UCSD-AML1 (cell line): ENCODE results near the gene SETD1B.
A peak's percentile ranks its signal among the peaks of the same experiment; 100 is the strongest.

Experiments used
- DNase-seq: peaks from one replicate; lab custom pipeline; 2025; ENCODE audit not compliant: unreplicated experiment; lab: John Stamatoyannopoulos, UW

Gene SETD1B

DNA sequence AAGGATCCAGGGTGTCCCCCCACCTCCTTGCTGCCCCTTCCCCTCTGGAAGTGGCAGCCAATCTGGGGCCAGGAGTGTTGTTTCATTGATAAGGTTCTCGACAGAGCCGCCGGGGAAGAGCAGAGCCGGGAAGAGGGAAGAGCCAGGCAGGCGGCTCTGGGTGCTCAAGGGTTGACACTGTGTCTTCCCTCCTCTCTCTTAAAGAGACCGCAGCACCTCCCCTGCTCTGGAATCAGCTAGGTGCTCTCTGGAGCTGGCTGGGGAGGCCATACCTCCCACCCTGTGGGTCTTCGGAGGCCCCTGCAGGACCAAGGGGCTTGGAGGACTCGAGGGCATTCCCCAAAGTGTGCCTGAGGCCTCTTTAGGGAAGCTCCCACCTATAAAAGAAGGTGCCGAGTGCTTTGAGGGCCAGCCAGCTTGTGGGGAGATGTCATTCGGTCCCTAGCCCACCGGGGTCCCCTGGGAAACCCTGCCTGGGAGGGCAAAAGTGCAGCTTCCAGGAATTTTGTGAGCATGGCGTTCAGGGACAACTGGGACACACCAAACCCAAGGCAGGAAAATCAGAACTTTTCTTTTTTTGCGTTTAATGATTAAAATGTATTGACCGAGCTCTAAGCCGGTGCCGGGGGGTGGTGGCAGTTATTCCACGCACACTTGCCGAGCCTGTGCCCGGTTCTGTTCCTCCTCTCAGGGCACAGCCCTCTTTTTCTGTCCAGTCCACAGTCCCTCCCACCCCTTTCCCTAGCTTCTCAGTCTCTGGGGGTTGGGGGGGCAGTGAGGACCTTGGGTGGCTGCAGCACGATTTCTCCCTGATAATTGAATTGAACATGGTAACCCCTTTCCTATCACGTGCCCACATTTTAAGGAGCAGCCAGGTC, 3.0 kb downstream of the SETD1B start:
- no peak for DNase-seq

DNA sequence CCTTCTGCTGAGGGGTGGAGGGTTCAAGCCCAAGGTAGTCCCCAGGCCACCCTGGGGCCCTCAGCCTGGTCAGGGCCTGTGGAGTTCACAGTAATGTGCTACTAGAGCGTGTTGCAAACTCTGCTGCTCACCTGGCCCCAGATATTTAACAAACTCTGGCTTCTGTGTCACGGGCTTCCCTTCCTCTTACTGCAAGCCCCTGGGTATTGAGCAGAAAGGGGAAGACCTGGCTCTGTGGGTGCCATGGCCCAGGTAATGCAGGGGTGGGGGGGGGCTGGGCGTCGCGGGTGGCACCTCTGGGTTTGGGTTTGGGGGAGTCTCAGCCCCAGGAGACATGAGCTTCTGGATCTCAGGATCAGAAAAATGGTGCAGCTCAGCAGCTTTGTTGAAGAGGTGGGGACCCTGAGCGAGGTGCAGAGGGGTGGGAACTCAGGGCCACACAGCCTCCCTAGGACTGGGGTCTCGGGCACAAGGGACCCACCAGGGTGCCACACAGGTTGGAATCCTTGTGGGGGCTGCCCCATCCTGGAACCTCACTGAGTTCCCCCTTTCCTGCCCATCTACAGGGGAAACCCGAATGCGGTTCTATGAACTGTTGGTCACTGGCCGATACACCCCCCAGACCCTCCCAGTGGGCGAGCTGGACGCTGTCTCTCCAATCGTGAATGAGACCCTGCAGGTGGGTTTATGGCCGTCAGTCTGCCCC, 4.0 kb downstream of the SETD1B start:
- DNase-seq, result no peak

DNA sequence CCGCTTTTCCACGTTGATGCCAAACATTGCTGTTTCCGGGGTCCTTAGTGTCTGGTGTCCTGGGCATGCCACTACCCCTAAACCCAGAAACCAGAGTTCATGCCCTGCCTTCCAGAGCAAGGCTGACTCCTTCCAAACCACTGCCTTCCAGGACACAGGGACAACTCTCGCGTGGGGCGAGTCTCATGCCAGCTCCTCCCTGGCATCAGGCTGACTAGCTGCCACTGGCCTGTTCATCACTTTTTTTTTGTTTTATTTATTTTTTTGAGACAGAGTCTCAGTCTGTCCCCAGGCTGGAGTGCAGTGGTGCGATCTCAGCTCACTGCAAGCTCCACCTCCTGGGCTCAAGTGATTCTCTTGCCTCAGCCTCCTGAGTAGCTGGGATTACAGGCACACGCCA, 4.8 kb downstream of the SETD1B start:
- DNase-seq, result no peak

DNA sequence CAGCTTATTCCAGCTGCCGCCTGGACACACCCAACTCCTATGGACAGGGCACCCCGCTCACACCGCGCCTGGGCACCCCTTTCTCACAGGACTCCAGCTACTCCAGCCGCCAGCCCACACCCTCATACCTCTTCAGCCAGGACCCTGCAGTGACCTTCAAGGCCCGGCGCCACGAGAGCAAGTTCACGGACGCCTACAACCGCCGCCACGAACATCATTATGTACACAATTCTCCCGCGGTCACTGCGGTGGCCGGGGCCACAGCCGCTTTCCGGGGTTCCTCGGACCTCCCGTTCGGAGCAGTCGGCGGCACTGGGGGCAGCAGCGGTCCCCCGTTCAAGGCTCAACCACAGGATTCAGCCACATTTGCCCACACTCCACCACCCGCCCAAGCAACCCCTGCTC, 5.9 kb downstream of the SETD1B start:
- DNase-seq, result no peak

DNA sequence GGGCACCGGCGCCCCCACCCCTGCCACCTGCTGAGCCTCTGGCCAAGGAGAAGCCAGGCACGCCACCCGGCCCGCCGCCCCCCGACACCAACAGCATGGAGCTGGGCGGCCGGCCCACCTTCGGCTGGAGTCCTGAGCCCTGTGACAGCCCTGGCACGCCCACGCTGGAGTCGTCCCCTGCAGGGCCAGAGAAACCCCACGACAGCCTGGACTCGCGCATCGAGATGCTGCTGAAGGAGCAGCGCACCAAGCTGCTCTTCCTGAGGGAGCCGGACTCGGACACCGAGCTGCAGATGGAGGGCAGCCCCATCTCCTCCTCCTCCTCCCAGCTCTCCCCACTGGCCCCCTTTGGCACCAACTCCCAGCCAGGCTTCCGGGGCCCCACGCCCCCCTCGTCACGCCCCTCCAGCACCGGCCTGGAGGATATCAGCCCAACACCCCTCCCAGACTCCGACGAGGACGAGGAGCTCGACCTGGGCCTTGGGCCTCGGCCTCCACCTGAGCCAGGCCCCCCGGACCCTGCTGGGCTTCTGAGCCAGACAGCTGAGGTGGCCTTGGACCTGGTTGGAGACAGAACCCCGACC, 6.5 kb downstream of the SETD1B start:
- DNase-seq, result no peak

DNA sequence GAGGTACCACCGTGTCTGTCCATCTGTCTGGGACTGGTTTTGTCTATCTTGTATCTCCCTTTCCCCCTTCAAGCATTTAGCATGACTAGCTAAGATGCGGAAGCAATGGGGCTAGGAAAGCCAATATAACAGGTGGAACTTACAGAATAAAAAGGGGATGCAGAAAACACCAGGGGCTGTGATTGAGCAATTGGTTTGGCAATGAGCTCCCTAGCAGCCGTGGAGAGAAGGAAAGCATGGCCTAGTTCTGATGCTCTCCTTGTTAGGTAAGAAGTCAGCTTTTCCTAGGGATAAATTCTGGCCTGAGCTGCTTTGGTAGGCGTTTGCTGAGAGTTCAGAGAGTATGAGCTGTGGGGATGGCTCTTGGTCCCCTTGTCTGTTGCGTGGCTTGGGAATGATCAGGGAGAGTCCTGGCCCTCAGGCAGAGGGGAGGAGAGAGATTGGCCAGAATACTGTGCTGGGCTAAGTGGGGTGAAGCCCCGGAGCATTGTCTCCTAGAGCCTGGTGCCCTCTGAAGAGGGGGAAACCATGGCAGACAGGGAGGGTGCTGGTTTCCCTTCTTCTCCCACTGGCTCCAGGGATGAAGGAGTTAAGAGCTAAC, 7.1 kb downstream of the SETD1B start:
- no peak for DNase-seq

DNA sequence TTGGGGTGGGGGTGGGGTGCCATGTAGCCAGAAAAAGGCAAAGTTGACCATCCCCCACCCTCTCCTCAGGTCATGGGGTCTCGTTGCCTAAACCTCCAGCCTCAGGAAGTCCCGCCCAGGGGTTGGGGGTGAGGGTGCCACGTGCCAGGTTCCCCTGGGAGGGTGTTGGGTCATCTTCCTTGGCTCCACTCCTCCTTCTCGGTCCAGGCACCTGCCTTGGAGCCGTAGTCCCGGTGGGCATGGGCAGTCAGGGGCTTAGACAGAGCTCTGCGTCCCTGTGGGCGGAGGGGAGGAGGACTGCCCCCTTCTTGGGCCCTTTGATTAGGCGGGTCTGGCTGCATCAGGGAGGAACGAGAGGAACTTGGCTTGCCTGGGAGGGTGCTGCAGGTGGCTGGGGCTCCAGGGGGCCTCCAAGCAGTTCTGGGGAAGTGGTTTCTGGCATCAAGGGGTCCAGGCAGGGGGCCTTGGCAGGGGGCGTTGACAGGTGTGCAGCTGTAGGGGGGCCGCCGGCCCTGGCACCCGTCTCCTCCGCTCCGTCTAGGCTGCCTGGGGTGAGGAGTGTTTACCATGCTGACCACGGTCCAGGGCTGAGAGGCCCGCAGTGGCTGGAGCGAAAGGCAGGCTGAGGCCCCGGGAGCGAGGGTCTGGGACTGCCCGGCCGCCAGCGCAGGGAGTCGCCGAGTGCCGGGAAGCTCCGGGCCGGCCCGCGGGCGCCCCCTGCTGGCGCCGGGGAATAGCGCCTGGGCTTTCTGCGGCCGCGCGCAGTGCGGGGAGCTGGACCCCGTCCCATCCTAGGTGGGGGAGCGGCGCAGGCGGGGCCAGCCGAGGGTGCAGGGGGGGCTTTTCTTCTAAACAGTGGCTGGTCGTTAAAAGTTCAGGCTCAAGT, 7.9 kb downstream of the SETD1B start:
- DNase-seq, result peak; percentile 73

DNA sequence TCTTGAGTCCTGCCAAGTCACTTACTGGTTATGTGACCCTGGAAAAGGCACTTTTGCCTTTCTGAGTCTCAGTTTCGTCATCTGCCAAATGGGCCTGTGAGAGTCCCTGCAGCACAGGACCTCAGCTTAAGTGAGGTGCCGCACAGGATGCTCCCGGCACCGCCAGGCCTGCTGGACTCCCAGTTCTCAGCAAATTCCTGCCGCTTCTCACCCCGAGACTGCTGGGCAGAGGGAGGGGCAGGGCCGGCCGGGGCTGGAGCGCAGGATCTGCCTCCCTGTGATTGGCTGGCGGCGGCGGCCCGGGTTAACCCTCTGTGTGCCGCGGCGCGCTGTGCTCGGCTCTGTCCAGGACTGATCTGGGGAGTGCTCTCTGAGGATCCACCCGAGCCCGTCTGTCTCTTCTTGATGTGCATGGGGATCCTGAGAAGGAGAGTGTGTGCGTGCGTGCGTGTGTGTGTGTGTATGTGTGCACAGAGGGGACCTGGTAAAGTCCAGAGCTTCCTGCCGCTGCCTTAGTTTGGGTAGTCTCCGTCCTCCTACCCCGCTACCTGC, 8.6 kb downstream of the SETD1B start:
- DNase-seq, result no peak

DNA sequence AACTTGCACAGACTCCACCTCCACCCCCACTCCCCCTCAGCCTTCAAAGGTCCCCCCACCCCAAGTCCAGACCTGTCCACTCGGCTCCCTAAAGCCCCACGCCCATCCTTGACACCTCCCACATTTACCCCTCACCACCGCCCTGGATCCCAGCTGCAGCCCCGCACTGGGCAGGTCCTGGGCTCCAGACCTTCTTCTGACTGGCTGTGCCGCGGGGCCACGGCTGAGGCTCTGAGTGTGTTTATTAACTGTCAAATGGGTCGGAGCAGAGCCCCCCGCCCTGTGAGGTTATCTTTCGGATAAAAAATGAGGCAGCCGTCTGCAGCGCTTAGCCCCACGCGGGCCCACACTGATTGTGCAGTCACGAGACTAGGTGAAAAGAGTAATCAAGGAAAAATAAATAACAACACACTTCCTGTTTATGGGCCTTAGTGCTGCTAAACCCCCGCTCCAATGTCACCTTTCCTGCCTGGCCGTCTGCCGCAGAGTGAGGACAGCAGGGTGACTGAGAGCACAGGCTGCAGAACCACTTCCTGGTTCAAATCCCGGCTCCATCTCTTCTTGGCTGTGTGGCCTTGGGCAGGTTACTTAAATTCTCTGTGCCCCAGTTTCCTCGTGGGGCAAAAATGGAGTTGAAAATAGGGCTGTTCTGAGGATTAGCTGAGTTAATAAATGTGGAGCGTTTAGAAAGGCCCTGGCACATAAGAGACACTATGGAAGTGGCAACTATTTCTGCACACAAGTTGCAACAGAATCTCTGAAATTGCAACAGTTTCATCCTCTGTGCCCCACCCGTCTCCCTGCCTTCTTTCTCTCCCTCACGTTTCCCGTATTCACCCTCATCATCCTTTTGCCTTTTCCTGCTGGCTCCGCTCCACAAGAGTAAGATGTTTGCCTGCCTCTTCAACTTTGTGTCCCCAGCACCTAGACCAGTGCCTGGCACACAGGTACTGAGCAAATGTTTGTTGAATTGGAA, 9.4 kb downstream of the SETD1B start:
- DNase-seq, result no peak

DNA sequence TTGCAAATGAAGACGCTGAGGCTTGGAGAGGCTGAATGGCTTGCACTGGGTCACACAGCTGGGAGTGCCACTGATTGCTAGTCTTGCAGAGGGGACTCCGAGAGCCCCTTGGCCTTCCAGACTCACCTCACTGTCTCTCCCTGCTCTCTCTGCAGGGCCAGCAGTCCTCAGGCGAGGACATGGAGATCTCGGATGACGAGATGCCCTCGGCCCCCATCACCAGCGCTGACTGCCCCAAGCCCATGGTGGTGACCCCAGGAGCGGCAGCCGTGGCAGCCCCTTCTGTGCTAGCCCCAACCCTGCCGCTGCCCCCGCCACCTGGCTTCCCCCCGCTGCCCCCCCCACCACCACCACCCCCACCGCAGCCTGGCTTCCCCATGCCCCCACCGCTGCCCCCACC, 10.1 kb downstream of the SETD1B start:
- no peak for DNase-seq

DNA sequence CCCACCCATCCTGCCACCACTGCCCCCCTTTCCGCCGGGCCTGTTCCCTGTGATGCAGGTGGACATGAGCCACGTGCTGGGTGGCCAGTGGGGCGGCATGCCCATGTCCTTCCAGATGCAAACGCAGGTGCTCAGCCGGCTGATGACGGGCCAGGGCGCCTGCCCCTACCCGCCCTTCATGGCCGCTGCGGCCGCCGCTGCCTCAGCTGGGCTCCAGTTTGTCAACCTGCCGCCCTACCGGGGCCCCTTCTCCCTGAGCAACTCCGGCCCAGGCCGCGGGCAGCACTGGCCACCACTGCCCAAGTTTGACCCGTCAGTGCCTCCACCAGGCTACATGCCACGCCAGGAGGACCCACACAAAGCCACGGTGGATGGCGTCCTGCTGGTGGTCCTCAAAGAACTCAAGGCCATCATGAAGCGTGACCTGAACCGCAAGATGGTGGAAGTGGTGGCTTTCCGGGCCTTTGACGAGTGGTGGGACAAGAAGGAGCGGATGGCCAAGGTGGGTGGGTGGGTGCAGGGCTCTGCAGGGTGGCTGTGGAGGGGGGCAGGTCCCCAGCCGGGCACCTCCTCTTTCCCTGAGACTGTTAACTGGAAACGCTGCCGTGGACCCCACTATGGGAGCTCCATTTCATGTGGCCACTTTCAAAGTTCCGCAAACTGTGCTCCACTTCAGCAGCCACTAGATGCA, 10.8 kb downstream of the SETD1B start:
- no peak for DNase-seq

DNA sequence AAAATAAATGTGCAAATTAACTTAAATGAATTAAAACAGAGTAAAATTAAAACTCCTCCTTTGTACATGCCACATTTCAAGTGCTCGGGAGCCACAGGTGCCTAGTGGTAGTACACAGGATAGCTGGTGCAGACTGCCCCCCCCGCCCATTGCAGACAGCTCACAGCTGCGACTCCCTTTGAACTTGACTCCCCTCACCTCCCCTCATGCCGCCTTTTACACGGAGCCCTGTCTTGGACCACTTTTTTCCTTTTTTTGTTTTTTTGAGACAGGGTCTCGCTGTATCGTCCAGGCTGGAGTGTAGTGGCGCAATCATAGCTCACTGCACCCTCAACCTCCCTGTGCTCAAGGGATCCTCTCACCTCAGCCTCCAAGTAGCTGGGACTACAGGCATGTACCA, 11.5 kb downstream of the SETD1B start:
- DNase-seq, result no peak

DNA sequence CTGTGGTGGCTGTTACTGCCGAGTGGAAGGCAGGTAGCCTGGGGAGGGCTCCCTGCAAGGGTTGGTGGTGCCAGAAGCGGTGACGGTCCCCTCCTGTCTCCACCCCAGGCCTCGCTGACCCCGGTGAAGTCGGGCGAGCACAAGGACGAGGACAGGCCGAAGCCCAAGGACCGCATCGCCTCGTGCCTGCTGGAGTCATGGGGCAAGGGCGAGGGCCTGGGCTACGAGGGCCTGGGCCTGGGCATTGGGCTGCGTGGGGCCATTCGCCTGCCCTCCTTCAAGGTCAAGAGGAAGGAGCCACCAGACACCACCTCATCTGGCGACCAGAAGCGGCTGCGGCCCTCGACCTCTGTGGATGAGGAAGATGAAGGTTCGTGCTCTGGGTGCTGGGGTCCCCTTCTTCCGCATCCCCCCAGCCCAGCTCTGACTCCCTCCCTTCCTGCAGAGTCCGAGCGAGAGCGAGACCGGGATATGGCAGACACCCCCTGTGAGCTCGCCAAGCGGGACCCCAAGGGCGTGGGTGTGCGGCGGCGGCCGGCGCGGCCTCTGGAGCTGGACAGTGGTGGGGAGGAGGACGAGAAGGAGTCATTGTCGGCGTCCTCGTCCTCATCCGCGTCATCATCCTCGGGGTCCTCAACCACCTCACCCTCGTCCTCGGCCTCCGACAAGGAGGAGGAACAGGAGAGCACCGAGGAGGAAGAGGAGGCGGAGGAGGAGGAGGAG, 13.3 kb downstream of the SETD1B start:
- DNase-seq, result no peak

DNA sequence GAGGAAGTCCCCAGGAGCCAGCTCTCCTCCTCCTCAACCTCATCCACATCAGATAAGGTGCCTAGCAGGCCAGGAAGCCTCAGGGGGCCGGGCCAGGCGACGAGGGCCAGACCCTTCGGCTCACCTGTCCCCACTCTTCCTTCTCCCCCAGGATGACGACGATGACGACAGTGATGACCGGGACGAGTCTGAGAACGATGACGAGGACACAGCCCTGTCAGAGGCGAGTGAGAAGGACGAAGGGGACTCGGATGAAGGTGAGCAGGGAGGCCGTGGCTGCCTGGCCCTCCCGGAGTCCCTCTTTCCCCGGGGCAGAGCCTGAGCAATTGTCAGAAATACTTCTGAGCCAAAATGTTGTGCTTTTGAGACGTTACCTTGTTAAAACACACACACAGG, 13.8 kb downstream of the SETD1B start:
- no peak for DNase-seq

DNA sequence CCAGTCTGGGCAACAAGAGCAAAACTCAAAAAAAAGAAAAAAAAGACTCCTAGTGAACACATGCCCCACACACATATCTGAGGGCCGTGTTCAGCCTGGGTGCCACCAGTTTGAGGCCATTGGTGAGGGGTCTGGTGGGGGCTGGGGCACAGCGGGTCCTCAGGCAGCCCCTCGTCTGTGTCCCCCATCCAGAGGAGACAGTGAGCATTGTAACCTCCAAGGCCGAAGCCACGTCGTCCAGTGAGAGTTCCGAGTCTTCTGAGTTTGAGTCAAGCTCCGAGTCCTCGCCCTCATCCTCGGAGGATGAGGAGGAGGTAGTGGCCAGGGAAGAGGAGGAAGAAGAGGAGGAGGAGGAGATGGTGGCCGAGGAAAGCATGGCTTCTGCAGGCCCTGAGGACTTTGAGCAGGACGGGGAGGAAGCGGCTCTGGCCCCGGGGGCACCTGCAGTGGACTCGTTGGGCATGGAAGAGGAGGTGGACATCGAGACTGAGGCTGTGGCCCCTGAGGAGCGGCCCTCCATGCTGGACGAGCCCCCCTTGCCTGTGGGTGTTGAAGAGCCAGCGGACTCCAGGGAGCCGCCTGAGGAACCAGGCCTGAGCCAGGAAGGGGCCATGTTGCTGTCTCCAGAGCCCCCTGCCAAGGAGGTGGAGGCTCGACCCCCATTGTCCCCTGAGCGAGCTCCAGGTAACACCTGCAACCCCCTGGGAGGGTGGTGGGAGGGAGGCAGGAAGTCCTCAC, 15.6 kb downstream of the SETD1B start:
- DNase-seq, result no peak

DNA sequence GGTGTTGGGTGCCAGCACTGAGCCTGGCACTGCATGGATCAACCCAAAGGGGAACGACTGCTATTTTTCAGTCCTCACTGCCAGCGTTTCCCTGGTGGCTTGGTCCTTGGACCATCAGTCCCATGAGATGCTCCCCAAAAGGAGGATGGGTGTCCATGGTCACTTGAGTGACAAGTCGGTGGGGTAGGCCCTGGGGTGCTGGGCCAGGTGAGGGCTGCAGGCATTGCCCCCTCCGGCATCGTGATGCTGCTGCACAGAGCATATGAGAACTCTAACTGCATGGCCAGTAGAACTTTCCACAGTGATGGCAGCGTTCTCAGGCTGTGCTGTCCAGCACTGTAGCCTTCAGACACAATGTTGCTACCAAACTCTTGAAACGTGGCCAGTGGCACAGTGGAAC, 16.2 kb downstream of the SETD1B start:
- DNase-seq, result no peak

DNA sequence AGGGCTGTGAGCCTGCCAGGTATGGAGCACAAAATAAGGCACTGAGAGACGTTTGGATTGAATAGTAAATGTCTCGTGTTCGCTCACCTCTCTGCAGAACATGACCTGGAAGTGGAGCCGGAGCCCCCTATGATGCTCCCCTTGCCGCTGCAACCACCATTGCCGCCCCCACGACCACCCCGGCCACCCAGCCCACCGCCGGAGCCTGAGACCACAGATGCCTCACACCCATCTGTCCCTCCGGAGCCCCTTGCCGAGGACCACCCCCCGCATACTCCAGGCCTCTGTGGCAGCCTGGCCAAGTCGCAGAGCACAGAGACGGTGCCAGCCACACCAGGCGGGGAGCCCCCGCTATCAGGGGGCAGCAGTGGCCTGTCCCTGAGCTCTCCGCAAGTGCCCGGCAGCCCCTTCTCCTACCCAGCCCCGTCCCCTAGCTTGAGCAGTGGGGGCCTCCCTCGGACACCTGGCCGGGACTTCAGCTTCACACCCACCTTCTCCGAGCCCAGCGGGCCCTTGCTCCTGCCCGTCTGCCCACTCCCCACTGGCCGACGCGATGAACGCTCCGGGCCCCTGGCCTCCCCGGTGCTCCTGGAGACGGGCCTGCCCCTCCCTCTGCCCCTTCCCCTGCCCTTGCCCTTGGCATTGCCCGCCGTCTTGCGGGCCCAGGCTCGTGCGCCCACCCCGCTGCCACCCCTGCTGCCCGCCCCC, 18.7 kb downstream of the SETD1B start:
- no peak for DNase-seq
